WTC11 (cell line): ENCODE results near the gene PRKACB. TPM values are rescaled to one million over a fixed set of nuclear protein-coding genes. Genes with fewer than 3 reads are reported as not detected.

Experiments
- ATAC-seq: fragments of 200-7000 bp; cut with Tn5 transposase; 2 replicates; pipeline ENCODE4 v1.10.0; 2021; ENCODE audit warnings: mild to moderate bottlenecking, moderate library complexity
- CTCF ChIA-PET: fragments of 300-600 bp; sonication (Branson Sonifier 250); formaldehyde crosslinking; loops from one replicate; lab custom pipeline; 2021; ENCODE audit warnings: antibody characterized with exemption; lab: Charles Lee
- POLR2A ChIA-PET: fragments of 350-600 bp; sonication (Branson Sonifier 250); formaldehyde crosslinking; loops from one replicate; lab custom pipeline; 2021; ENCODE audit warnings: antibody characterized with exemption; lab: Charles Lee
- DNase-seq: peaks from one replicate; pipeline ENCODE4 v3.0.0; 2021; ENCODE audit warnings: low spot score
- H3K27ac Mint-ChIP-seq: 2 replicates; pipeline ENCODE4 v1.8.0; 2021; ENCODE audit warnings: mixed read lengths
- H3K27me3 Mint-ChIP-seq: 2 replicates; pipeline ENCODE4 v1.8.0; 2021; ENCODE audit warnings: low read depth, mild to moderate bottlenecking, moderate library complexity, mixed read lengths
- H3K36me3 Mint-ChIP-seq: 2 replicates; pipeline ENCODE4 v1.8.0; 2021; ENCODE audit warnings: mixed read lengths
- H3K4me1 Mint-ChIP-seq: 2 replicates; pipeline ENCODE4 v1.8.0; 2022; ENCODE audit warnings: mixed read lengths
- H3K4me3 Mint-ChIP-seq: 2 replicates; pipeline ENCODE4 v1.8.0; 2021; ENCODE audit warnings: mild to moderate bottlenecking, moderate library complexity, mixed read lengths
- H3K9me3 Mint-ChIP-seq: 2 replicates; pipeline ENCODE4 v1.8.0; 2021; ENCODE audit warnings: mixed read lengths
- E2F5 ChIP-seq: sonication (generic); formaldehyde crosslinking; IDR thresholded peaks from 2 replicates; pipeline ENCODE4 v1.8.1; 2022; ENCODE audit warnings: mild to moderate bottlenecking, moderate library complexity, missing genetic modification reagents
- MXD4 ChIP-seq: fragments of 250-450 bp; sonication (Bioruptor Pico); IDR thresholded peaks from 2 replicates; pipeline ENCODE4 v1.8.0; 2021; ENCODE audit warnings: mild to moderate bottlenecking, moderate library complexity, borderline replicate concordance
- MYBL2 ChIP-seq: sonication (generic); formaldehyde crosslinking; IDR thresholded peaks from 2 replicates; pipeline ENCODE4 v1.8.1; 2023; ENCODE audit warnings: mild to moderate bottlenecking, moderate library complexity, missing genetic modification reagents
- NR1H2 ChIP-seq: sonication (generic); formaldehyde crosslinking; IDR thresholded peaks from 2 replicates; pipeline ENCODE4 v1.9.0; 2021; ENCODE audit warnings: mild to moderate bottlenecking, moderate library complexity, missing genetic modification reagents
- RORB ChIP-seq: fragments of 250-450 bp; sonication (Bioruptor Pico); IDR thresholded peaks from 2 replicates; pipeline ENCODE4 v1.9.0; 2021; ENCODE audit warnings: mild to moderate bottlenecking
- STAT6 ChIP-seq: sonication (generic); formaldehyde crosslinking; conservative IDR thresholded peaks from 2 replicates; pipeline ENCODE4 v1.8.1; 2023; ENCODE audit warnings: mild to moderate bottlenecking, low read depth, missing genetic modification reagents, moderate library complexity
- TEAD4 ChIP-seq: sonication (generic); formaldehyde crosslinking; IDR thresholded peaks from 2 replicates; pipeline ENCODE4 v1.8.0; 2022; ENCODE audit warnings: mild to moderate bottlenecking, missing genetic modification reagents
- USF2 ChIP-seq: sonication (generic); formaldehyde crosslinking; IDR thresholded peaks from 2 replicates; pipeline ENCODE4 v1.8.1; 2023; ENCODE audit warnings: mild to moderate bottlenecking, missing genetic modification reagents, moderate library complexity
- ZMAT4 ChIP-seq: fragments of 250-450 bp; sonication (Bioruptor Pico); IDR thresholded peaks from 2 replicates; pipeline ENCODE4 v1.9.0; 2021; ENCODE audit warnings: mild to moderate bottlenecking
- ZNF396 ChIP-seq: fragments of 250-450 bp; sonication (Bioruptor Pico); IDR thresholded peaks from 2 replicates; pipeline ENCODE4 v1.8.0; 2021; ENCODE audit warnings: mild to moderate bottlenecking, moderate library complexity, borderline replicate concordance
- ZNF416 ChIP-seq: fragments of 250-450 bp; sonication (Bioruptor Pico); IDR thresholded peaks from 2 replicates; pipeline ENCODE4 v1.9.0; 2021; ENCODE audit warnings: mild to moderate bottlenecking, inconsistent platforms
- ZNF425 ChIP-seq: fragments of 250-450 bp; sonication (Bioruptor Pico); conservative IDR thresholded peaks from 2 replicates; pipeline ENCODE4 v1.9.0; 2021; ENCODE audit warnings: mild to moderate bottlenecking
- ZSCAN18 ChIP-seq: fragments of 250-450 bp; sonication (Bioruptor Pico); IDR thresholded peaks from 2 replicates; pipeline ENCODE4 v2.1.2; 2022; ENCODE audit warnings: mild to moderate bottlenecking, moderate library complexity
- total RNA-seq: library from RNA; stranded (reverse); gene quantifications from 3 replicates; pipeline ENCODE4 v1.2.3, GENCODE V29; 2021
- TF ChIP-seq, protein P1 (sequence below): sonication (generic); formaldehyde crosslinking; conservative IDR thresholded peaks from 2 replicates; pipeline ENCODE4 v1.8.1; 2022; ENCODE audit warnings: mild to moderate bottlenecking, missing genetic modification reagents
- TF ChIP-seq, protein P2 (sequence below): sonication (generic); formaldehyde crosslinking; IDR thresholded peaks from 2 replicates; pipeline ENCODE4 v1.8.1; 2022; ENCODE audit warnings: low read depth, missing genetic modification reagents, borderline replicate concordance
- TF ChIP-seq, protein P3 (sequence below): fragments of 250-450 bp; sonication (Bioruptor Pico); IDR thresholded peaks from 2 replicates; pipeline ENCODE4 v1.9.0; 2021; ENCODE audit warnings: mild to moderate bottlenecking

Gene PRKACB
- total RNA-seq, 1 experiment from 2014 or later, result 18.4 TPM

DNA sequence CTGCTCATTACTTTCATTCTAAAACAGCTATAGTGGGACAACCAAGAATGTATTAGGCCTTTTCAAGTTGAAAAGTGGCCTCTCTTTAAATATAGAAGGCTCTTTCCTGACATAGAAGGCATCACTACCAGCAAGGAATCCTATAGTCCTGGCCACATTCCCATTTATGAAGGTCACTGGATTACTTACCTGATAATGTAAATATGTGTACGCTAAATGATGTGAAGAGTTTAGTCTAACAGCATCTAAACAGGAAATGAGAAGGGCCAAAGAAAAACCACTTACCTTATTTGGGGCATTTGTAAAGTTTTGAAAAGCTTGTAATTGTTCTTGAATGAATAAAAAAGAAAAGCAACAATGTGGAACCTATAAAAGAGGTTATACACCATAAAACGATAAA, 24.7 kb downstream of the PRKACB start:
- Mint-ChIP-seq H3K4me3 (no peak overlapping the region), H3K9me3 (no peaks in the 10 kb centered on the region), H3K4me1 (peaks cover under 1% of the 10 kb centered on the region), H3K27me3 (no peaks in the 10 kb centered on the region), H3K36me3 (no peaks in the 10 kb centered on the region), H3K27ac (no peak overlapping the region)
- TF ChIP-seq E2F5 (CRISPR knock-in tag) (no peak), ZNF416 (CRISPR knock-in tag) (no peak), ZMAT4 (CRISPR knock-in tag) (no peak), ZNF396 (CRISPR knock-in tag) (no peak), RORB (CRISPR knock-in tag) (no peak), STAT6 (CRISPR knock-in tag) (no peak), MXD4 (CRISPR knock-in tag) (no peak), USF2 (CRISPR knock-in tag) (no peak), MYBL2 (CRISPR knock-in tag) (no peak)
- TF ChIP-seq, protein P1, sequence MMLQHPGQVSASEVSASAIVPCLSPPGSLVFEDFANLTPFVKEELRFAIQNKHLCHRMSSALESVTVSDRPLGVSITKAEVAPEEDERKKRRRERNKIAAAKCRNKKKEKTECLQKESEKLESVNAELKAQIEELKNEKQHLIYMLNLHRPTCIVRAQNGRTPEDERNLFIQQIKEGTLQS (CRISPR knock-in tag), result no peak
- TF ChIP-seq, protein P2, sequence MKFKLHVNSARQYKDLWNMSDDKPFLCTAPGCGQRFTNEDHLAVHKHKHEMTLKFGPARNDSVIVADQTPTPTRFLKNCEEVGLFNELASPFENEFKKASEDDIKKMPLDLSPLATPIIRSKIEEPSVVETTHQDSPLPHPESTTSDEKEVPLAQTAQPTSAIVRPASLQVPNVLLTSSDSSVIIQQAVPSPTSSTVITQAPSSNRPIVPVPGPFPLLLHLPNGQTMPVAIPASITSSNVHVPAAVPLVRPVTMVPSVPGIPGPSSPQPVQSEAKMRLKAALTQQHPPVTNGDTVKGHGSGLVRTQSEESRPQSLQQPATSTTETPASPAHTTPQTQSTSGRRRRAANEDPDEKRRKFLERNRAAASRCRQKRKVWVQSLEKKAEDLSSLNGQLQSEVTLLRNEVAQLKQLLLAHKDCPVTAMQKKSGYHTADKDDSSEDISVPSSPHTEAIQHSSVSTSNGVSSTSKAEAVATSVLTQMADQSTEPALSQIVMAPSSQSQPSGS, result no peak
- DNase-seq (no peak), ATAC-seq (no peak)
- CTCF ChIA-PET, result no interaction called here
- POLR2A ChIA-PET, result no interaction called here

GRCh38 chr1:84170171-84170570, 26.1 kb downstream of the PRKACB start:
- H3K4me1 Mint-ChIP-seq, result peaks cover 7% of the 10 kb centered on the region
- CTCF ChIA-PET, result interaction anchor here (1.2 kb wide), 1 partner anchor 14 kb away, joined by 3 read pairs; no protein-coding TSS in a partner anchor
- ATAC-seq (no peak), DNase-seq (no peak)
- H3K27me3 Mint-ChIP-seq, result no peaks in the 10 kb centered on the region
- no peak overlapping the region for H3K4me3 Mint-ChIP-seq
- no peak for TF ChIP-seq MXD4 (CRISPR knock-in tag)
- TF ChIP-seq, protein P3, sequence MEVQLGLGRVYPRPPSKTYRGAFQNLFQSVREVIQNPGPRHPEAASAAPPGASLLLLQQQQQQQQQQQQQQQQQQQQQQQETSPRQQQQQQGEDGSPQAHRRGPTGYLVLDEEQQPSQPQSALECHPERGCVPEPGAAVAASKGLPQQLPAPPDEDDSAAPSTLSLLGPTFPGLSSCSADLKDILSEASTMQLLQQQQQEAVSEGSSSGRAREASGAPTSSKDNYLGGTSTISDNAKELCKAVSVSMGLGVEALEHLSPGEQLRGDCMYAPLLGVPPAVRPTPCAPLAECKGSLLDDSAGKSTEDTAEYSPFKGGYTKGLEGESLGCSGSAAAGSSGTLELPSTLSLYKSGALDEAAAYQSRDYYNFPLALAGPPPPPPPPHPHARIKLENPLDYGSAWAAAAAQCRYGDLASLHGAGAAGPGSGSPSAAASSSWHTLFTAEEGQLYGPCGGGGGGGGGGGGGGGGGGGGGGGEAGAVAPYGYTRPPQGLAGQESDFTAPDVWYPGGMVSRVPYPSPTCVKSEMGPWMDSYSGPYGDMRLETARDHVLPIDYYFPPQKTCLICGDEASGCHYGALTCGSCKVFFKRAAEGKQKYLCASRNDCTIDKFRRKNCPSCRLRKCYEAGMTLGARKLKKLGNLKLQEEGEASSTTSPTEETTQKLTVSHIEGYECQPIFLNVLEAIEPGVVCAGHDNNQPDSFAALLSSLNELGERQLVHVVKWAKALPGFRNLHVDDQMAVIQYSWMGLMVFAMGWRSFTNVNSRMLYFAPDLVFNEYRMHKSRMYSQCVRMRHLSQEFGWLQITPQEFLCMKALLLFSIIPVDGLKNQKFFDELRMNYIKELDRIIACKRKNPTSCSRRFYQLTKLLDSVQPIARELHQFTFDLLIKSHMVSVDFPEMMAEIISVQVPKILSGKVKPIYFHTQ, result no peak
- TF ChIP-seq ZSCAN18 (CRISPR knock-in tag), result no peak
- TF ChIP-seq ZNF425 (CRISPR knock-in tag), result no peak
- TF ChIP-seq NR1H2, result no peak
- no peak for TF ChIP-seq TEAD4
- POLR2A ChIA-PET, result no interaction called here
- no peaks in the 10 kb centered on the region for H3K9me3 Mint-ChIP-seq
- no peak overlapping the region for H3K27ac Mint-ChIP-seq
- H3K36me3 Mint-ChIP-seq, result no peaks in the 10 kb centered on the region
